Hepatocyte (in vitro differentiated cells): ENCODE results near the gene FRY.

Experiments
- CTCF ChIP-seq: fragments of 200-600 bp; sonication (generic); IDR thresholded peaks from 2 replicates; pipeline ENCODE4 v1.5.1; 2016; ENCODE audit warnings: antibody characterized with exemption, mild to moderate bottlenecking; ENCODE audit not compliant: poor library complexity
- EZH2 ChIP-seq: fragments of 200-600 bp; sonication (generic); IDR thresholded peaks from 2 replicates; pipeline ENCODE4 v1.6.1; 2016; ENCODE audit warnings: antibody characterized with exemption, mild to moderate bottlenecking, borderline replicate concordance
- EZH2phosphoT487 ChIP-seq: fragments of 200-600 bp; sonication (generic); IDR thresholded peaks from one replicate; pipeline ENCODE4 v1.6.1; 2018; ENCODE audit warnings: antibody characterized with exemption, mild to moderate bottlenecking, low read depth, moderate library complexity; ENCODE audit not compliant: unreplicated experiment, severe bottlenecking

- no peak for TF ChIP-seq CTCF
- TF ChIP-seq EZH2, result no peak
- TF ChIP-seq EZH2phosphoT487, result no peak
These were observed 223.5 kb downstream of the FRY start for GRCh38 chr13:32254916-32255723.
